ENCODE data around the gene C2orf42. TPM values are rescaled to one million over a fixed set of nuclear protein-coding genes. Genes with fewer than 3 reads are reported as not detected.

Gene C2orf42
- total RNA-seq, 1 donor = 33.7 TPM

- H3K4me3 ChIP-seq (ENCODE audit: low read depth, low read length) = no peak overlapping the region
- no peak for DNase-seq (ENCODE audit: low read depth)
- TF ChIP-seq CTCF (IDR thresholded peaks at IDR 0.05; ENCODE audit: insufficient read depth, low read depth, low read length) = no peak
Measured at GRCh38 chr2:70121627-70122372, 69.0 kb downstream of the C2orf42 start.

- no peak for TF ChIP-seq CTCF (IDR thresholded peaks at IDR 0.05; ENCODE audit: insufficient read depth, low read depth, low read length)
- H3K4me3 ChIP-seq (ENCODE audit: low read depth, low read length) = no peak overlapping the region
- DNase-seq (ENCODE audit: low read depth) = no peak
Measured at GRCh38 chr2:70118798-70119454, 71.9 kb downstream of the C2orf42 start.

GRCh38 chr2:70116936-70117552 lies 73.8 kb downstream of the C2orf42 start:
- no peak for TF ChIP-seq CTCF (IDR thresholded peaks at IDR 0.05; ENCODE audit: insufficient read depth, low read depth, low read length)
- H3K4me3 ChIP-seq (ENCODE audit: low read depth, low read length) = no peak overlapping the region
- no peak for DNase-seq (ENCODE audit: low read depth)

- TF ChIP-seq CTCF (IDR thresholded peaks at IDR 0.05; ENCODE audit: insufficient read depth, low read depth, low read length) = no peak
- no peak for DNase-seq (ENCODE audit: low read depth)
- no peak overlapping the region for H3K4me3 ChIP-seq (ENCODE audit: low read depth, low read length)
Measured at GRCh38 chr2:70115646-70116442, 75.0 kb downstream of the C2orf42 start.

GRCh38 chr2:70113359-70114070 lies 77.3 kb downstream of the C2orf42 start:
- no peak for TF ChIP-seq CTCF (IDR thresholded peaks at IDR 0.05; ENCODE audit: insufficient read depth, low read depth, low read length)
- DNase-seq (ENCODE audit: low read depth) = no peak
- no peak overlapping the region for H3K4me3 ChIP-seq (ENCODE audit: low read depth, low read length)
